Upper lobe of left lung (tissue), 4 donors: ENCODE data around the gene APP.

Experiments used
- EP300 ChIP-seq, 4 donors: sonication (generic); formaldehyde crosslinking; IDR thresholded peaks; one replicate each; pipeline ENCODE4 v1.5.1; 2017; ENCODE audit warnings: antibody characterized with exemption in 4 of 4, control low read depth in 2 of 4
- POLR2A ChIP-seq, 4 donors: fragments of 450-650 bp; IDR thresholded peaks; one replicate each; pipeline ENCODE4 v1.5.1; 2016 to 2017; ENCODE audit warnings: antibody characterized with exemption in 4 of 4, mild to moderate bottlenecking in 2 of 4
- TF ChIP-seq, protein P1 (sequence below), 6 experiments: fragments of 450-650 bp in 4 of 6; fragments of 200-600 bp in 2 of 6; sonication (generic) in 2 of 6; IDR thresholded peaks; one replicate each; pipeline ENCODE4 v1.5.1; 2016 to 2019; ENCODE audit warnings: antibody characterized with exemption in 6 of 6

DNA sequence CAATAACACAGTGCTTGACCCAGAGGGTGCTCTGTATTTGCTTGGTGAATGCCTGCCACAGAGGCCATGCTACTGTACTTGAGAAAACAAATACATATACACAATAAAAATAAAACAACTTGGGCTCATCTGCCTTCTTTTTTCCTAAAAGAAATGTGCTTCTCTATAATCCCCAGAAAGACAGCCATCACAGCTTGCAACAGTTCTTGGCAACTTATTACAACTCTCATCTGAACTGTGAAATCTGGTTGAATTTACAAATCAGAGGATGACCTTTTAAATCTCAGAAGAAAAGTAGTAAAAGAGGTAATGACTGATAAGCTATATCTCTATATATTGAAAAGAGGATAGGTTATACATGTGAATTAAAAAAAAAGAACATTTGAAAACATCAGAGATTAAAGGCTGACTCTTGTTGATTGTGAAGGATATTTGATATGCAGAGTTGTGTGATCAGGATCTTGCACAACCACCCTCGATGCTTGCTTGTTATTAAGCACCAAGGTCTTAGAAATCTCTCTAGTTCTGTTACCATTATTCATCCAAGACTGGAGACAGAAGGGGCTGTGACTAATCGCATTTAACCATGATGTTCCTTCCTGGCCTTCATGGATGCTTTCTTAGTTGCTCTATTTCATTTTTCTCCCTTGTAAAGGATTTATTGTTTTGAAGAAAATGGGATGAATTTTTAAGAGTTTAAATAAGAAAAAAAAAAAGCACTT, 213.4 kb downstream of the APP start:
- TF ChIP-seq, protein P1, sequence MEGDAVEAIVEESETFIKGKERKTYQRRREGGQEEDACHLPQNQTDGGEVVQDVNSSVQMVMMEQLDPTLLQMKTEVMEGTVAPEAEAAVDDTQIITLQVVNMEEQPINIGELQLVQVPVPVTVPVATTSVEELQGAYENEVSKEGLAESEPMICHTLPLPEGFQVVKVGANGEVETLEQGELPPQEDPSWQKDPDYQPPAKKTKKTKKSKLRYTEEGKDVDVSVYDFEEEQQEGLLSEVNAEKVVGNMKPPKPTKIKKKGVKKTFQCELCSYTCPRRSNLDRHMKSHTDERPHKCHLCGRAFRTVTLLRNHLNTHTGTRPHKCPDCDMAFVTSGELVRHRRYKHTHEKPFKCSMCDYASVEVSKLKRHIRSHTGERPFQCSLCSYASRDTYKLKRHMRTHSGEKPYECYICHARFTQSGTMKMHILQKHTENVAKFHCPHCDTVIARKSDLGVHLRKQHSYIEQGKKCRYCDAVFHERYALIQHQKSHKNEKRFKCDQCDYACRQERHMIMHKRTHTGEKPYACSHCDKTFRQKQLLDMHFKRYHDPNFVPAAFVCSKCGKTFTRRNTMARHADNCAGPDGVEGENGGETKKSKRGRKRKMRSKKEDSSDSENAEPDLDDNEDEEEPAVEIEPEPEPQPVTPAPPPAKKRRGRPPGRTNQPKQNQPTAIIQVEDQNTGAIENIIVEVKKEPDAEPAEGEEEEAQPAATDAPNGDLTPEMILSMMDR (IDR thresholded peaks at IDR 0.05), result no peak
- no peak for TF ChIP-seq EP300 (IDR thresholded peaks at IDR 0.05)
- no peak for TF ChIP-seq POLR2A (IDR thresholded peaks at IDR 0.05)
